HEK293T (cell line): ENCODE data around the gene SIGLEC12.

Source experiments
- ELF4 ChIP-seq: fragments of 450-650 bp; IDR thresholded peaks from 2 replicates; pipeline ENCODE4 v1.6.1; 2017; ENCODE audit warnings: antibody characterized with exemption
- FOXA1 ChIP-seq: fragments of 450-650 bp; IDR thresholded peaks from 2 replicates; pipeline ENCODE4 v1.6.1; 2016; ENCODE audit warnings: mild to moderate bottlenecking
- FOXK2 ChIP-seq: fragments of 450-650 bp; IDR thresholded peaks from 2 replicates; pipeline ENCODE4 v1.6.1; 2016; ENCODE audit warnings: mild to moderate bottlenecking
- FOXM1 ChIP-seq: fragments of 450-650 bp; IDR thresholded peaks from 2 replicates; pipeline ENCODE4 v1.6.1; 2017; ENCODE audit warnings: mild to moderate bottlenecking, borderline replicate concordance
- SP1 ChIP-seq: fragments of 450-650 bp; IDR thresholded peaks from 2 replicates; pipeline ENCODE4 v1.6.1; 2017
- SUZ12 ChIP-seq: fragments of 450-650 bp; IDR thresholded peaks from 2 replicates; pipeline ENCODE4 v1.6.1; 2016; ENCODE audit warnings: mild to moderate bottlenecking
- ZNF384 ChIP-seq: fragments of 450-650 bp; IDR thresholded peaks from 2 replicates; pipeline ENCODE4 v1.6.1; 2016
- TF ChIP-seq, protein P1 (sequence below): fragments of 450-650 bp; IDR thresholded peaks from 2 replicates; pipeline ENCODE4 v1.6.1; 2016

DNA sequence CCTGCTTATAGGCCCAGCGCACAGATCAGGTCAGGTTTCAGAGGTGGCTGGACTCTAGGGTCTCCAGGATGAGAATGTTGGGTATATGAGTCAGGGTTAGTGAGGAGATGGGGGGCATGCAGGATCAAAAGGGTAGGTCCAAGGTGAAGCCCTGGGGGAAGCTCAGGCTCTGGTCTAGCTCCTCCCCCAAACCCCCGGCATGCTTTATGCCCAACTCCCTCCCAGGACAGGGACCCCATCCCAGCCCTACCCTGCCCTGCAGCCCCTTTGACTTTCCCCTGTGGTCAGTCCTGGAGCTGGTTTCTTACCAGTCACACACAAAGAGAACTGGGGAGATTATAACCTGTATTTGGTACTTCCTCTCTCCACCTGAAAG lies 33.1 kb downstream of the SIGLEC12 start:
- TF ChIP-seq ELF4 (no peak), FOXM1 (no peak), SUZ12 (no peak), SP1 (no peak), FOXK2 (no peak), FOXA1 (no peak), ZNF384 (no peak)
- TF ChIP-seq, protein P1, sequence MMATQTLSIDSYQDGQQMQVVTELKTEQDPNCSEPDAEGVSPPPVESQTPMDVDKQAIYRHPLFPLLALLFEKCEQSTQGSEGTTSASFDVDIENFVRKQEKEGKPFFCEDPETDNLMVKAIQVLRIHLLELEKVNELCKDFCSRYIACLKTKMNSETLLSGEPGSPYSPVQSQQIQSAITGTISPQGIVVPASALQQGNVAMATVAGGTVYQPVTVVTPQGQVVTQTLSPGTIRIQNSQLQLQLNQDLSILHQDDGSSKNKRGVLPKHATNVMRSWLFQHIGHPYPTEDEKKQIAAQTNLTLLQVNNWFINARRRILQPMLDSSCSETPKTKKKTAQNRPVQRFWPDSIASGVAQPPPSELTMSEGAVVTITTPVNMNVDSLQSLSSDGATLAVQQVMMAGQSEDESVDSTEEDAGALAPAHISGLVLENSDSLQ = no peak
